ENCODE measurements around the gene SLC6A17. TPM values are rescaled to one million over a fixed set of nuclear protein-coding genes. Genes with fewer than 3 reads are reported as not detected.
A peak's percentile ranks its signal among the peaks of the same experiment; 100 is the strongest.

Gene SLC6A17
- total RNA-seq = 0.11 TPM in 1 of 2 replicates, not detected in the other
- long read RNA-seq = 0 reads

GRCh38 chr1:110150330-110151174 is at the start of gene SLC6A17:
Gene SLC6A17, plus strand, starts transcription at chr1:110150494. Its CDS starts 16,436 bp downstream, at chr1:110166930.
- no peak within 1 kb of the TSS for H3K27ac Mint-ChIP-seq
- peak; percentile 35 for TF ChIP-seq CTCF (IDR thresholded peaks at IDR 0.05; ENCODE audit: unreplicated experiment)
- no peaks in the 10 kb centered on the region for H3K36me3 Mint-ChIP-seq (ENCODE audit: insufficient read depth)
- H3K4me1 Mint-ChIP-seq (ENCODE audit: low read depth) = no peaks in the 10 kb centered on the region
- no peak within 1 kb of the TSS for H3K4me3 Mint-ChIP-seq (ENCODE audit: low read depth)
- H3K9me3 Mint-ChIP-seq (ENCODE audit: low read depth) = no peaks in the 10 kb centered on the region
- DNase-seq (ENCODE audit: low spot score, unreplicated experiment) = peak; percentile 23
- H3K27me3 Mint-ChIP-seq = peaks cover 45% of the 10 kb centered on the region

- peaks cover 2% of the 10 kb centered on the region for H3K4me1 Mint-ChIP-seq (ENCODE audit: low read depth)
- peaks cover 68% of the 10 kb centered on the region for H3K27me3 Mint-ChIP-seq
- DNase-seq (ENCODE audit: low spot score, unreplicated experiment) = no peak
- H3K36me3 Mint-ChIP-seq (ENCODE audit: insufficient read depth) = no peaks in the 10 kb centered on the region
- H3K9me3 Mint-ChIP-seq (ENCODE audit: low read depth) = no peaks in the 10 kb centered on the region
- TF ChIP-seq CTCF (IDR thresholded peaks at IDR 0.05; ENCODE audit: unreplicated experiment) = no peak
- H3K27ac Mint-ChIP-seq = peak overlapping the region; percentile 16
- H3K4me3 Mint-ChIP-seq (ENCODE audit: low read depth) = no peak overlapping the region
These were observed 48.2 kb upstream of the SLC6A17 start for GRCh38 chr1:110102081-110102480.

- Mint-ChIP-seq H3K4me3 (ENCODE audit: low read depth) (no peak overlapping the region), H3K4me1 (ENCODE audit: low read depth) (no peaks in the 10 kb centered on the region), H3K9me3 (ENCODE audit: low read depth) (no peaks in the 10 kb centered on the region), H3K36me3 (ENCODE audit: insufficient read depth) (no peaks in the 10 kb centered on the region), H3K27ac (no peak overlapping the region), H3K27me3 (peaks cover 76% of the 10 kb centered on the region)
- DNase-seq (ENCODE audit: low spot score, unreplicated experiment) = peak; percentile 72
- peak; percentile 89 for TF ChIP-seq CTCF (IDR thresholded peaks at IDR 0.05; ENCODE audit: unreplicated experiment)
These were observed 44.0 kb upstream of the SLC6A17 start for GRCh38 chr1:110106013-110106941.

GRCh38 chr1:110107867-110108469 is 42.3 kb upstream of the SLC6A17 start:
- no peaks in the 10 kb centered on the region for H3K9me3 Mint-ChIP-seq (ENCODE audit: low read depth)
- H3K36me3 Mint-ChIP-seq (ENCODE audit: insufficient read depth) = no peaks in the 10 kb centered on the region
- H3K27ac Mint-ChIP-seq = no peak overlapping the region
- H3K4me3 Mint-ChIP-seq (ENCODE audit: low read depth) = no peak overlapping the region
- no peaks in the 10 kb centered on the region for H3K4me1 Mint-ChIP-seq (ENCODE audit: low read depth)
- TF ChIP-seq CTCF (IDR thresholded peaks at IDR 0.05; ENCODE audit: unreplicated experiment) = no peak
- peaks cover 76% of the 10 kb centered on the region for H3K27me3 Mint-ChIP-seq
- DNase-seq (ENCODE audit: low spot score, unreplicated experiment) = no peak

DNA sequence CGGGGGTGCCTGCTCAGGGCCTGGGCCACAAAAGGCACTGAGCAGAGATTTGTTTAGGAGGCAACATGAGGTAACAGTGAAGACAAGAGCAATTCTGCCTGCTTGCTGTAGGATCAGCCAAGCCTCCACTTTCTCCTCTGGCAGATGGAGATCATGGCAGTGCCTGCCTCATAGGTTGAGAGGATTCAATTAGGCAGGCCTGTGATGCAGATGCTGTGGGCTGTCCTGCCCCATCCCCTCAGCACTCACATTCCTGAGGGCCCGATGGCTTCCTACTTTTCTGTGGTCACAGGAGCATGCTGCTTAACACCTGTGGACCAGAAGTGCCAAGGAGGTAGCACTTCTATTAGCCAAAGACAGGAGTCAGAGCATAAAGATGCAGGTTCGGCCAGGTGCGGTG is 39.2 kb upstream of the SLC6A17 start:
- DNase-seq (ENCODE audit: low spot score, unreplicated experiment) = no peak
- no peaks in the 10 kb centered on the region for H3K36me3 Mint-ChIP-seq (ENCODE audit: insufficient read depth)
- no peak overlapping the region for H3K27ac Mint-ChIP-seq
- no peak overlapping the region for H3K4me3 Mint-ChIP-seq (ENCODE audit: low read depth)
- H3K27me3 Mint-ChIP-seq = peaks cover 83% of the 10 kb centered on the region
- TF ChIP-seq CTCF (IDR thresholded peaks at IDR 0.05; ENCODE audit: unreplicated experiment) = no peak
- no peaks in the 10 kb centered on the region for H3K9me3 Mint-ChIP-seq (ENCODE audit: low read depth)
- H3K4me1 Mint-ChIP-seq (ENCODE audit: low read depth) = no peaks in the 10 kb centered on the region

Measured in progenitor cell of endocrine pancreas (in vitro differentiated cells).